T-helper 2 cell treated with Interferon-gamma antibody and Interleukin-4, amounts not matched to agents 100 ng/mL and 5 ng/mL, for 36 hours (primary cell): Measurements from ENCODE around the gene MYO1G. TPM values are rescaled to one million over a fixed set of nuclear protein-coding genes. Genes with fewer than 3 reads are reported as not detected.

Experiments
- intact Hi-C: fragments of 100-400 bp; cut with micrococcal nuclease; formaldehyde crosslinking; loops from one replicate; pipeline ENCODE4 v1.15.1; 2023
- total RNA-seq: library from RNA; stranded (reverse); gene quantifications from 2 replicates; pipeline ENCODE4 v1.2.3, GENCODE V29; 2022

Gene MYO1G
- total RNA-seq, 1 donor from 2014 or later = 533 TPM

DNA sequence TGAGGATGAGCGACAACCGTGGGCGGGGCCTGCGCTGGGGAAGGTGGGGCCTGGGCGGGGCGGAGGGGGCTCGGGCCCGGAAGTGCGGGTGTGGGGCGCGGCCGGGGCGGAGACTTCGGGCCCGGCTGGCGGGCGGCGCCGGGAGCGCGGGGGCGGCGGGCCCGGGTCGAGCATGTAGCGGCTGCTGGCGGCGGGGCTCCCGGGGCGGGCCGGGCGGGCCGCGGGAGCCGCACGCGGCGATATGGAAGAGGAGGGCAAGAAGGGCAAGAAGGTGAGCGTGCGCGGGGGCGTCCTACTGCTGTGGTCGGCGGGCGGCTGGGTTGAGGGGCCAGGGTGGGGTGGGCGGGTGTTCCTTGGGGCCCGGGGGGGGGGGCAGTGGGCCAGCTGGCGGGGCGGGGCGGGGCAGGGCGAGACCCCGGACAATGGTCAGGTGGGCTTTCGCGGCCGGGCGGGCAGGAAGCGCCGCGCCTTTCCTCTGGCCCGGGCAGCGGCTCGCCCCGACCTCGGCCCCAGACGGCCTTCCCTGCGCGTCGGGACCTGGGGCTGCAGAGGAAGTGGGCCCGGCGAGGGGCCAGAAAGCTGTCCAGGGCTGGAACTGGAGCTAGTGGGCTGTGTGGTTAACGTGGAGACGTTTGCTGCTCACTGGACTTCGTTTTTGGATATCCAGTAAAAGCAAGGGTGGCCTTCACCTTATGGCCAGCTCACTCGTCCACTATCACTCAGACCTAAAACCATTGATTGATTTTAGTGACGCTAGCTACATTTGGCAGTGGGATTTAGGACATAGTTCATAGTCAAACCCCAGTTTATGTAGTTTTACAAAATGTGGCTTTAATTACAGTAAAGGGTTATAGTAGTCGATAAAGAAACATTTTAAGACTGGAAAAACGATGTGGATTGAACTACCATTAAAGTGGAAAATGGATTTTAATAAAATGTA, 21.5 kb upstream of the MYO1G start, which contains the start of gene CCM2:
TSS of gene CCM2 (plus strand) at position 109 of the 940 bp plus-strand sequence. CDS start at position 242, 133 bp downstream.
- intact Hi-C loops = loop anchor here (1.0 to 5.0 kb wide), 8 partner anchors 14 to 252 kb away; partner anchors contain the start of genes MYO1G, PPIA, PURB and ZMIZ2

DNA sequence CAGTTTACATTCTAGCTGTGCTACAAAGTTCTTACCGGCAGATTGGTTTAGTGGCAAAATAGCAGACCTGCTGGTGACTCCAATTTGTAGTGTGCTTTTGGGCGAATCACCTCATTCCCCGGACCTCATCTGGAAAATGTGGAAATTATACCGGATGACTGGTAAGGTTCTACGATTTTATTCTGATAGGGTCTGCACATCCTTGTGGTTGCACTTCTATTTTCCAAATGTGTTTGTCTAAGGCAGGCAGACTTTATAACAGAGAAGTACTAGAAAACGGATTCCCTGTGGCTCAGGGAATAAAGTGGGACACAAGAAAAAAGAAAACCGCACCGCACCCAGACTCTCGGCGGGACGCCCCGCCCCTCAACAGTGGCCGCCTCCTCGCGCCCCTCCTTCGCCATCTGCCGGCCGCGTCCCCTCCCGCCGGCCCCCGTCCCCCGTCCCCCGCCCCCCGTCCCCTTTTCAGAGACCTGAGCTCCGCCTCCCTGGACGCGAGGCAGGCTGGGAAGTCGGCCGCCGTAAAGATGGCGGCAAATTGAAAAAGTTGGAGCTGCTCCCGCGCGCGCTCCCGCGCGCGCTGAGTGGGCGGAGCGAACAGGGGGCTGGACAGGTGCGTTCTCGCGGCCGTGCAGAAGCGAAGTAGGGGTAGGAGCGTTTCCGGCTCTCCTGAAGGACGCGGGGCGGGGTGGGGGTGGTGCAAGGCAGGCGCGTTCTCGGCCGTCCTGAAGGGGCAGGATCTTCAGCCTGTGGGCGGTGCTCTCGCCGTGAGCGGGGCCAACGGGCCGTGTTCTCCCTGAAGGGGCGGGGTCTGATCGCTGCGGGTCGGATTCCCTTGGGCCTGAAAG, 20.7 kb upstream of the MYO1G start:
- intact Hi-C loops = loop anchor here (1.0 to 10.0 kb wide), 7 partner anchors 13 to 765 kb away; partner anchors contain the start of genes MYO1G, PPIA, PURB and ZMIZ2

- intact Hi-C loops = loop anchor here (10.0 kb wide), 1 partner anchor 766 kb away; no protein-coding TSS in a partner anchor
Observed at GRCh38 chr7:44998153-44998871, 19.5 kb upstream of the MYO1G start.

- intact Hi-C loops = loop anchor here (1.0 to 10.0 kb wide), 2 partner anchors 10 to 769 kb away; no protein-coding TSS in a partner anchor
Observed at GRCh38 chr7:44995555-44996493, 17.0 kb upstream of the MYO1G start.

- intact Hi-C loops = loop anchor here (1.0 to 10.0 kb wide), 2 partner anchors 9 to 770 kb away; no protein-coding TSS in a partner anchor
Observed at GRCh38 chr7:44994877-44995554, 16.2 kb upstream of the MYO1G start.

- intact Hi-C loops = loop anchor here (10.0 kb wide), 1 partner anchor 773 kb away; no protein-coding TSS in a partner anchor
Observed at GRCh38 chr7:44992004-44992795, 13.4 kb upstream of the MYO1G start.

GRCh38 chr7:44990109-44991023, 11.6 kb upstream of the MYO1G start:
- intact Hi-C loops = loop anchor here (10.0 kb wide), 1 partner anchor 774 kb away; no protein-coding TSS in a partner anchor

GRCh38 chr7:44989132-44989531, 10.3 kb upstream of the MYO1G start:
- intact Hi-C loops = no loop called here

DNA sequence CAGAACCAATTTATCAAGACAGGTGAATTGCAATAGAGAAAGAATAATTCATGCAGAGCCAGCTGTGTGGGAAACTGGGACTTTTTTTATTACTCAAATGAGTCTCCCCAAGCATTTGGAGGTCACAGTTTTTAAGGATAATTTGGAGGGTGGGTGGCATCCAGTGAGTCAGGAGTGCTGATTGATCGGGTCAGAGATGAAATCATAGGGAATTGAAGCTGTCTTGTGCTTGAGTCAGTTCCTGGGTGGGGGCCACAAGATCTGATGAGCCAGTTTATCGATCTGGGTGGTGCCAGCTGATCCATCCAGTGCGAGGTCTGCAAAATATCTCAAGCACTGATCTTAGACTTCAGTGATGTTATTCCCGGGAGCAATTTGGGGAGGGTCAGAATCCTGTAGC, 9.9 kb upstream of the MYO1G start:
- intact Hi-C loops = no loop called here

DNA sequence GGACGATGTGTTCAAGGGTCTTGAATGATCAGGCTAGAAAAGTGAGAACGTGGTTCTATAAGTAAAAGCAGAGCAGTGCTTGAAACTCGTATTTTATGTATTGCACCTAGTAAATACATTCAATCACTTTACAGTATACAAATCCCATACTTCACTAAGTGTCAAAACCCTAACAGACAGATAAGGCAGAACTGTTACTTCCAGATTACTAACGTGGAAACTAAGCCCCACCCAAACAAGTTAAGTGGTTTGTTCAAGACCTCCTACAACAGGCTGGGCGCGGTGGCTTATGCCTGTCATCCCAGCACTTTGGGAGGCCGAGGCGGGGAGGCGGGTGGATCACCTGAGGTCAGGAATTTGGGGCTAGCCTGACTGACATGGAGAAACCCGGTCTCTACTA, 9.2 kb upstream of the MYO1G start:
- intact Hi-C loops = no loop called here

- intact Hi-C loops = no loop called here
Observed at GRCh38 chr7:44987457-44987856, 8.6 kb upstream of the MYO1G start.

DNA sequence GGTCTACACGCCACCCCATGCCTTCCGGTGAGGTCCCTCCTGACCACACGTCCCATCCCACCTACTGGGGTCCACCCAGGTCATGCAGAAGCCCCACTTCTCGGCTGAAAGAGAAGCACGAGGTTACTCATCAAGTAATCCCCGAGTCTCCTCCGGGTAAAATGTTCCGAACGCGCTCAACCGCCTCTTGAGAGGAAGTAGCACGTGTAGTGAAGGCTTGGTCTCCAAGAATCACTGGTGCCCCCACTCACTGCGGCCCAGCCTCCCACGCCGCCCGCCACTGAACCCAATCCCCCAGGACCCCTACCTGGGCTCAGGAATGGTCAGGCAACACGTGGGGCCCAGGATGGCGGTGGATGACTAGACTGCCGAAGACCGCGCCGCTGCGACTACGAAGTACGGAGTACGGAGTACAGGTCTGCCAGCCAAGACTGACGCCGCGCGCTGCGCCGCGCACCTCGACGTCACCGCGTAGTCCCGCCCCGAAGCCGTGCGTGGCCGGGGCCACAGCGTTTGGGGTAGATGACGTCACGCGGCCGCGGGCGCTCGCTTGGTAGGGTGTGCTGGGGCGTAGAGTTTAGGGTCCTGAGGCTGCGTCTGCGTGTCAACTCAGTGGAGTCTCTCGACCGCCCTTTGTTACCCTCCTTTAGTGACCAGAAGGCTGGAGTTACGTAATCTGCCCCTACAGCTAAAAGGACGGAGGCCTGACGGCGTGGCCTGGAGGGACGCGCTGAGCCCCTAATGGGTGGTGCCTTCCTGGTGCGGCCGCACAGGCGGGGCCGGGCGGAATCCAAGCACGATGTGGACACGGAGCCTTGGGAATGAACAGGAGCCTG, 7.6 kb upstream of the MYO1G start:
- intact Hi-C loops = loop anchor here (1.0 kb wide), 4 partner anchors 9 to 101 kb away; partner anchors contain the start of genes CCM2 and PURB

- intact Hi-C loops = loop anchor here (1.0 kb wide), 4 partner anchors 9 to 101 kb away; partner anchors contain the start of genes CCM2 and PURB
Observed at GRCh38 chr7:44985900-44986217, 7.0 kb upstream of the MYO1G start.

DNA sequence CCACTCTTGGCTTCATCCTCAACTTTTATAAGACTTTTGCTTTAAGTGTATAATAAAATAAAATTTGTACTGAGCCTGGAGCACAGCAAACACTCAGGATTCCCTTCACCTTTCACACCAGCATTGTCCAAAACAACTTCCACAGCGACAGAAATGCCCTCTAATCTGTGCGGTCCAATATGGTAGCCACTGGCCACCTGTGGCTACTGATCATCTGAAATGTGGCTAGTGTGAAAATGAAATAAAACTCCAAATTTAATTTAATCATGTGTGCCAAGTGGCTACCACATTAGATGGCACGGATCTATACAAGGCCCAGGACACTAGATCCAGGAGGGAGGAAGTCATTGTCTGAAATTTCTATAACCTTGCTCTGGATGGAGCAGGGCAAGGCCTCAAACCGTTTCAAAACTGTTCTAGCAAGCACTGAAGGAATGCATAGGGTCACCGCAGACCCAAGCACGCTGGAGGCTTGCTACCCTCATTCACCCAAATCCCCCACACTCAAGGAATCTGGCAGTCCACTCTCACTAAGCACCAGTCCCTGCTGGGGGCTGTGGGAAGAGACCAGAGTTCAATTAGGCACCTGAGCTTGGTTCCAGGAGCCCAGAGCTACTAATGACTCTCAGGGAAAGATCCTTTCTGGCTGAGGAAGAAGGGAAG, 6.3 kb upstream of the MYO1G start:
- intact Hi-C loops = no loop called here

- intact Hi-C loops = no loop called here
Observed at GRCh38 chr7:44984478-44984758, 5.6 kb upstream of the MYO1G start.
